HL-60 (cell line): ENCODE results near the gene XAB2.

ENCODE experiments used
- DNase-seq, 2 experiments: peaks; one replicate each; pipeline ENCODE4 v3.0.0-alpha.2; 2010 to 2020; ENCODE audit warnings: low read depth in 1 of 2, low spot score in 1 of 2
- H3K27ac ChIP-seq: fragments of 250-450 bp; sonication (Bioruptor Pico); replicated peaks from 2 replicates; pipeline ENCODE4 v1.5.1; 2020; ENCODE audit warnings: mild to moderate bottlenecking, moderate library complexity
- H3K27me3 ChIP-seq: fragments of 250-450 bp; sonication (Bioruptor Pico); 2 replicates; pipeline ENCODE4 v1.5.1; 2021; ENCODE audit warnings: mild to moderate bottlenecking, moderate library complexity; ENCODE audit not compliant: insufficient read depth, poor library complexity, severe bottlenecking
- H3K4me3 ChIP-seq: replicated peaks from 2 replicates; pipeline ENCODE4 v1.5.1; 2011; ENCODE audit warnings: mild to moderate bottlenecking, control low read depth, low read length; ENCODE audit not compliant: insufficient read depth
- CTCF ChIP-seq: IDR thresholded peaks from one replicate; pipeline ENCODE4 v1.5.1; 2011; ENCODE audit warnings: low read length, control low read depth, inconsistent platforms; ENCODE audit not compliant: insufficient read depth
- GABPA ChIP-seq: IDR thresholded peaks from 2 replicates; pipeline ENCODE4 v1.6.1; 2012; ENCODE audit warnings: low read depth
- POLR2AphosphoS5 ChIP-seq: IDR thresholded peaks from 2 replicates; pipeline ENCODE4 v1.6.1; 2012; ENCODE audit warnings: low read depth
- REST ChIP-seq: IDR thresholded peaks from 2 replicates; pipeline ENCODE4 v1.6.1; 2012; ENCODE audit warnings: low read depth; ENCODE audit not compliant: insufficient replicate concordance
- SPI1 ChIP-seq: IDR thresholded peaks from 2 replicates; pipeline ENCODE4 v1.6.1; 2012; ENCODE audit warnings: low read depth, mild to moderate bottlenecking, borderline replicate concordance

Gene XAB2

GRCh38 chr19:7663706-7664105 lies 34.4 kb upstream of the XAB2 start:
- Histone ChIP-seq H3K4me3 (no peak overlapping the region), H3K27ac (no peak overlapping the region), H3K27me3 (no peaks in the 10 kb centered on the region)
- no peak for DNase-seq
- no peak for TF ChIP-seq POLR2AphosphoS5
- no peak for TF ChIP-seq GABPA
- TF ChIP-seq CTCF: no peak
- no peak for TF ChIP-seq REST
- no peak for TF ChIP-seq SPI1

GRCh38 chr19:7662657-7663056 lies 33.3 kb upstream of the XAB2 start:
- no peak overlapping the region for H3K27ac ChIP-seq
- no peak overlapping the region for H3K4me3 ChIP-seq
- DNase-seq: no peak
- TF ChIP-seq CTCF (no peak), REST (no peak), GABPA (no peak)
- no peaks in the 10 kb centered on the region for H3K27me3 ChIP-seq

GRCh38 chr19:7661744-7662538 lies 32.6 kb upstream of the XAB2 start:
- Histone ChIP-seq H3K27me3 (no peaks in the 10 kb centered on the region), H3K27ac (no peak overlapping the region), H3K4me3 (no peak overlapping the region)
- no peak for DNase-seq
- TF ChIP-seq GABPA (no peak), CTCF (no peak), SPI1 (no peak), POLR2AphosphoS5 (no peak), REST (no peak)
